Glutamatergic neuron (in vitro differentiated cells): ENCODE measurements around the gene DSCAML1. TPM values are rescaled to one million over a fixed set of nuclear protein-coding genes. Genes with fewer than 3 reads are reported as not detected.
"Not testable (repeated sequence)": the region's sequence is repeated elsewhere in the genome, so short reads cannot be mapped to it uniquely, and the experiment has no call there.

Source experiments
- DNase-seq: peaks from one replicate; pipeline ENCODE4 v3.0.0; 2022
- H3K27ac Mint-ChIP-seq: one replicate; pipeline ENCODE4 v1.8.0; 2020; ENCODE audit warnings: mild to moderate bottlenecking, mixed read lengths, inconsistent platforms; ENCODE audit not compliant: unreplicated experiment
- H3K27me3 Mint-ChIP-seq: one replicate; pipeline ENCODE4 v1.8.0; 2020; ENCODE audit warnings: mild to moderate bottlenecking, moderate library complexity, mixed read lengths, inconsistent platforms; ENCODE audit not compliant: unreplicated experiment
- H3K36me3 Mint-ChIP-seq: one replicate; pipeline ENCODE4 v1.8.0; 2020; ENCODE audit warnings: mild to moderate bottlenecking, mixed read lengths, inconsistent platforms; ENCODE audit not compliant: unreplicated experiment
- H3K4me1 Mint-ChIP-seq: one replicate; pipeline ENCODE4 v1.8.0; 2020; ENCODE audit warnings: mild to moderate bottlenecking, low read depth, mixed read lengths, inconsistent platforms; ENCODE audit not compliant: unreplicated experiment
- H3K4me3 Mint-ChIP-seq: one replicate; pipeline ENCODE4 v1.8.0; 2020; ENCODE audit warnings: mild to moderate bottlenecking, mixed read lengths, inconsistent platforms; ENCODE audit not compliant: unreplicated experiment
- H3K9me3 Mint-ChIP-seq: one replicate; pipeline ENCODE4 v1.8.0; 2020; ENCODE audit warnings: mild to moderate bottlenecking, moderate library complexity, mixed read lengths, inconsistent platforms; ENCODE audit not compliant: unreplicated experiment
- total RNA-seq: library from RNA; stranded (reverse); fragmentation: NEBNext Ultra II Directional; extraction: Animal tissue kit (Norgen Biotek cat#: 25700); gene quantifications from one replicate; pipeline ENCODE4 v1.2.1, GENCODE V29; 2021; ENCODE audit not compliant: unreplicated experiment
- TF ChIP-seq, protein P1 (sequence below): fragments of 200-600 bp; sonication (generic); IDR thresholded peaks from one replicate; pipeline ENCODE4 v1.5.0; 2021; ENCODE audit not compliant: partially characterized antibody, unreplicated experiment

The DSCAML1 gene
- total RNA-seq, 1 donor from 2014 or later, result 0.07 TPM

DNA sequence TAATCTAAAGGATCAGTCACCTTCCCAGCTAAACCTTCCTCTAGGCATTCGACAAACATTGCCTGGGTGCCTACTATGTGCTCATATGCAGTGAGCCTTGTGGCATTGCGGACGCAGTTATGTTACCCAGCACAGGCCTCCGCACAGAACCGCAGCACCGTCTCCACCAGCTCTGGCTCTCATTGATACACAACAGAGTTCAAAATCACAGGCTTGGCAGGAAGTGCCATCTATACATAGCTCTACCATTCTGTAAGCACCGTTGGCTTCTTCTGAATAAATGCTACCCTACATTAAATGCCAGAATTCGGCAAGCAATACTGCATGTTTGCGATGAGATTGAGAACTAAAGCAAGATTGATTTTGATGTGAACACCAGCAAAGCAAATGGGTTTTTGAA, 31.0 kb downstream of the DSCAML1 start:
- no peak overlapping the region for H3K4me3 Mint-ChIP-seq
- TF ChIP-seq, protein P1, sequence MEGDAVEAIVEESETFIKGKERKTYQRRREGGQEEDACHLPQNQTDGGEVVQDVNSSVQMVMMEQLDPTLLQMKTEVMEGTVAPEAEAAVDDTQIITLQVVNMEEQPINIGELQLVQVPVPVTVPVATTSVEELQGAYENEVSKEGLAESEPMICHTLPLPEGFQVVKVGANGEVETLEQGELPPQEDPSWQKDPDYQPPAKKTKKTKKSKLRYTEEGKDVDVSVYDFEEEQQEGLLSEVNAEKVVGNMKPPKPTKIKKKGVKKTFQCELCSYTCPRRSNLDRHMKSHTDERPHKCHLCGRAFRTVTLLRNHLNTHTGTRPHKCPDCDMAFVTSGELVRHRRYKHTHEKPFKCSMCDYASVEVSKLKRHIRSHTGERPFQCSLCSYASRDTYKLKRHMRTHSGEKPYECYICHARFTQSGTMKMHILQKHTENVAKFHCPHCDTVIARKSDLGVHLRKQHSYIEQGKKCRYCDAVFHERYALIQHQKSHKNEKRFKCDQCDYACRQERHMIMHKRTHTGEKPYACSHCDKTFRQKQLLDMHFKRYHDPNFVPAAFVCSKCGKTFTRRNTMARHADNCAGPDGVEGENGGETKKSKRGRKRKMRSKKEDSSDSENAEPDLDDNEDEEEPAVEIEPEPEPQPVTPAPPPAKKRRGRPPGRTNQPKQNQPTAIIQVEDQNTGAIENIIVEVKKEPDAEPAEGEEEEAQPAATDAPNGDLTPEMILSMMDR, result no peak
- peaks cover 4% of the 10 kb centered on the region for H3K4me1 Mint-ChIP-seq
- no peak for DNase-seq
- no peaks in the 10 kb centered on the region for H3K9me3 Mint-ChIP-seq
- no peaks in the 10 kb centered on the region for H3K27me3 Mint-ChIP-seq
- H3K27ac Mint-ChIP-seq, result no peak overlapping the region
- no peaks in the 10 kb centered on the region for H3K36me3 Mint-ChIP-seq

DNA sequence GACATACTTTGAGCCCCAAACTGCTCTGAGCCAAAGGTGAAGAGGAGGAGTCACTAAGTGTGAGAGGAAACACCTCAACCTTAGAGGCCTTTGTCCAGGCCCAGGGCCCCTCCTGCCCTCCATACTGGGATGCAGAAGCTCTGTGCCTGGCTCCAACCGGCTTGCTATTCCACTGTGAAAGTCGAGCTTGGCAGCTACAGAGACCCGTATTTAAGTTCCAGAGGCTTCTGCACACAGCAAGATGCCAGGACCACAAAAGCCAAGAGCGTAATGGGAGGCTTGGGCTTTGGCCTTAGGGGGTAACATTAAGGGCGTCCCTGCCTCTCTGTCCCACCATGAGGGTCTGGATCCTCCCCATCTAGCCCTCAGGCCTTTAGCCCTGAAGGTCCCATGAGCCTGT, 31.9 kb downstream of the DSCAML1 start:
- Mint-ChIP-seq H3K27ac (no peak overlapping the region), H3K4me1 (peaks cover 4% of the 10 kb centered on the region), H3K27me3 (no peaks in the 10 kb centered on the region), H3K36me3 (no peaks in the 10 kb centered on the region), H3K9me3 (no peaks in the 10 kb centered on the region), H3K4me3 (no peak overlapping the region)
- TF ChIP-seq, protein P1, result no peak
- DNase-seq, result no peak

DNA sequence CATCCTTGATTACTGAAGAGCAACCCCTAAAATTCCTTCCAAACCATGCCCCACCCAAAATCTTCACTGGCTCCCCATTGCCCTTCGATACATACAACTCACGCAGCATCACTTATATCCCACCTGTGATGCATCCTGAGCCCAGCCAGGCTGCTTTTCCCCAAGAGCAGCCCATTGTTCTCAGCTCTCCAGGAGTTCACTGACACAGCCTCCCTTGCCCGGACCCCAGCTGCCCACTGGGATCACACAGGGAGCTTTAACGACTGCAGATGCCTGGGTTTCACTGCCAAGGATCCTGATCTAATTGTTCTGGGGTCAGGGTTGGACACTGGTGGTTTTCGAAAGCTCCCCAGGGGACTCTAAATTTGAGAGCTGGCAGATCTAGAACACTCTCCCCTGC, 33.6 kb downstream of the DSCAML1 start:
- H3K36me3 Mint-ChIP-seq, H3K27me3 Mint-ChIP-seq, H3K4me3 Mint-ChIP-seq, DNase-seq, H3K9me3 Mint-ChIP-seq, H3K27ac Mint-ChIP-seq, H3K4me1 Mint-ChIP-seq: not testable (repeated sequence)

DNA sequence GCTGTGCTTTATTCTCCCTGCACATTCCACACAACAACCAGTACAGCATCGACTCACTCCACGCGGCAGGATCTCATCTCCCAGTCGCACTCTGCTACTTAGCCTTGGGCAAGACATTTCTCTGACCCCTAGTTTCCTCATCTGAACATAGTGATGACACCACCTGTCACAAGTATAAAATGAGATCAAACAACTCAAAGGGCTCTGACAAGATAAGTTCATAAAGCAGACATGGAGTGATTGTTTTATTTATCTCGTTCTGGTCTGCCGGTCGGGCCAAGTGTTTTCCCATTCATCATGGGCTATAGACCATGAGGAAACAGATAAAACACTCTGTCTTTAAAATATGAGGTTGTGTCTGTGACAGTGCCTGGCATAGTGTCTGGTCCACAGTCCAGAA, 35.0 kb downstream of the DSCAML1 start:
- H3K4me3 Mint-ChIP-seq, result no peak overlapping the region
- H3K27me3 Mint-ChIP-seq, result peaks cover 3% of the 10 kb centered on the region
- H3K4me1 Mint-ChIP-seq, result peaks cover 10% of the 10 kb centered on the region
- H3K9me3 Mint-ChIP-seq, result no peaks in the 10 kb centered on the region
- TF ChIP-seq, protein P1, result no peak
- H3K36me3 Mint-ChIP-seq, result no peaks in the 10 kb centered on the region
- DNase-seq, result no peak
- no peak overlapping the region for H3K27ac Mint-ChIP-seq

DNA sequence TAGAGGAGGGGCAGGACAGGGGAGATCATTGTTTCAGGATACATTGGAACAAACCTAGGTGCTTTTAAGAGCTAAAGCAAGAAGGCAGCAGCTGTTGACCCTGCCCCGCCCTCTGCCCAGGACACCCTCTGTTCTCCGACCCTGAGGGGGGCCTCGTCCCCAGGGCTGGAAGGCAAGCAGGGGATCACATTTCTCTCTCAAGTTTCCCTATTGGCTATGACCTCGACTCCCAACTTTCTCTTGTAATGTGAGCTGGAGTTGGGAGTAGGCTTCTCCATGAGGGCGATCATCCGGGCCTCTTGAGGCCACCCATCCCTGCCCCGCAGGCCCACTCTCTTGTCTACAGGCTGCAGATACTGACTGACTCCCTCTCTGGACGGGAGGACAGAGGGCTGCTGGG, 37.7 kb downstream of the DSCAML1 start:
- Mint-ChIP-seq H3K36me3 (no peaks in the 10 kb centered on the region), H3K27me3 (peaks cover 5% of the 10 kb centered on the region), H3K4me1 (peaks cover 10% of the 10 kb centered on the region), H3K27ac (no peak overlapping the region), H3K9me3 (no peaks in the 10 kb centered on the region), H3K4me3 (no peak overlapping the region)
- no peak for DNase-seq
- TF ChIP-seq, protein P1, result no peak

DNA sequence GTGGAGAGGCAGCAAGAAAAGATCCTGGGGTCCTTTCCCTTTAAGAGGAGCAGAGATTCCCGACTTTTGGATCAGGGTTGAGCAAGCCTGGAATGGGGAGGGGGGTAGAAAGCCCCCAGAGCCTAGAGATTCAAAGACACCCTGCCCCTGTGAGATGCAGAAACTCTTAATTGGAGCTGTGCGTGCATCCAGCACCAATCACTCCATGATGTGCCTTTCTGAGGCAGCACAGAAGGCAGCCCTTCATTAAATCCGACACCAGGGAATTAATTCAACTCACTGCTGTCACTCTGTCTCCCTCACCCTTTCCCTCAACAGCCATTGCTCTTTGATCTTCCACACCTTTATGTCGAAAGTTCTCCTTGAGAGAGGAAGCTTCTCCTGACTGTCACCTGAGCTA, 43.0 kb downstream of the DSCAML1 start:
- H3K4me1 Mint-ChIP-seq, result peaks cover 5% of the 10 kb centered on the region
- H3K36me3 Mint-ChIP-seq, result no peaks in the 10 kb centered on the region
- H3K27me3 Mint-ChIP-seq, result peaks cover 4% of the 10 kb centered on the region
- no peak for DNase-seq
- TF ChIP-seq, protein P1, result no peak
- no peaks in the 10 kb centered on the region for H3K9me3 Mint-ChIP-seq
- H3K4me3 Mint-ChIP-seq, result no peak overlapping the region
- no peak overlapping the region for H3K27ac Mint-ChIP-seq
